ENCODE measurements around the gene GPR160. TPM values are rescaled to one million over a fixed set of nuclear protein-coding genes. Genes with fewer than 3 reads are reported as not detected.

Gene GPR160
- total and polyA plus RNA-seq, 9 of the 15 experiments (the other 6 are each of a cell fraction or from before 2014, with no cell fraction given), result 1.3 to 10.5 (median 8.3) TPM

DNA sequence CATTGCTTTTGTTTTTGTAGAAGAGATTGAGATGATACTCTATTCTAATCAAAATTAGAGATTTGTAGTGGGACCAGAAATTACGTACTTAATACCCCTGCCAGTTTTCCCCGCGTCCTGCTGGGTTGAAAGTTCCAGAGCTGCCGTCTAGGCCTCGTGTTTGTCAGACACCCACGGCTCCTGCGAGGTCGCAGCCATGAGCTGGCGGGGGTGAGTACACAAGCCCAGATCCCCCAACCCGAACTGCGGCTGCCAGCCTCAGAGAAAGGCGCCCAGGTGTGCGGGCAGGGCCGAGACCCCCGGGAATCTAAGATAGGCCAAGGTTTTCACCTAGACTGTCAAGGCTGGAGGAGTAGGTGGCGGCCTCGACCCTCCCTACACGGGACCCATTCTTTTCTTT lies 26.3 kb downstream of the GPR160 start:
- Histone ChIP-seq H3K9me3 (replicated peaks; ENCODE audit: control insufficient read depth, insufficient read depth, low read depth, low read length) (no peaks in the 10 kb centered on the region), H3K27me3 (ENCODE audit: control insufficient read depth in 2 of 2, insufficient read depth in 2 of 2, low read length in 2 of 2) (no peaks in the 10 kb centered on the region), H4K20me1 (replicated peaks; ENCODE audit: control insufficient read depth, insufficient read depth, low read length) (no peaks in the 10 kb centered on the region), H2AFZ (ENCODE audit: low read depth, low read length) (no peak overlapping the region), H3K36me3 (ENCODE audit: control insufficient read depth, insufficient read depth, low read length) (no peaks in the 10 kb centered on the region), H3K4me1 (replicated peaks in 1 of 2; ENCODE audit: control insufficient read depth in 2 of 2, insufficient read depth in 2 of 2, low read length in 2 of 2) (no peaks in the 10 kb centered on the region), H3K9ac (ENCODE audit: insufficient read depth in 1 of 2, low read depth in 2 of 2, low read length in 2 of 2) (no peak overlapping the region), H3K4me2 (ENCODE audit: insufficient read depth, low read length) (no peak overlapping the region), H3K79me2 (ENCODE audit: control insufficient read depth, insufficient read depth, low read length) (no peaks in the 10 kb centered on the region), H3K4me3 (no peak overlapping the region), H3K27ac (ENCODE audit: extremely low read depth, low read depth, low read length) (no peak overlapping the region), H3K9me1 (ENCODE audit: control insufficient read depth, insufficient read depth, low read length) (no peaks in the 10 kb centered on the region)
- ChIA-PET CTCF (ENCODE audit: low intra/inter-chr PET ratio) (no interaction called here), POLR2A (no interaction called here)
- FAIRE-seq (no peak), ATAC-seq (no peak), DNase-seq (ENCODE audit: extremely low read depth in 1 of 4, low spot score in 3 of 4) (no peak)
- intact Hi-C loops (cut with micrococcal nuclease), result no loop called here
- no TSS peak for BruUV-seq (replicated peaks)
- 78% methylated on average over 14 of the region's 18 CpGs for WGBS (ENCODE audit: insufficient coverage, low coverage, missing lambda C conversion rate)
- in situ Hi-C loops (cut with MboI), result no loop called here
- no peak for TF ChIP-seq SFPQ (IDR thresholded peaks at IDR 0.05; ENCODE audit: low read depth, low read length)
- no peak for TF ChIP-seq HMG20B (CRISPR knock-in tag; IDR thresholded peaks at IDR 0.05)
- no peak for TF ChIP-seq POLR2AphosphoS5 (IDR thresholded peaks at IDR 0.05; ENCODE audit: control insufficient read depth, insufficient read depth, low read depth, low read length)
- no peak for TF ChIP-seq MYBL2 (IDR thresholded peaks at IDR 0.05; ENCODE audit: low read depth)
- TF ChIP-seq MYBL2 (CRISPR knock-in tag; IDR thresholded peaks at IDR 0.05; ENCODE audit: borderline replicate concordance), result no peak
- no peak for TF ChIP-seq ZNF551 (CRISPR knock-in tag; IDR thresholded peaks at IDR 0.05)
- no peak for TF ChIP-seq ZNF253 (CRISPR knock-in tag; conservative IDR thresholded peaks at IDR 0.05)
- TF ChIP-seq ARHGAP35 (IDR thresholded peaks at IDR 0.05; ENCODE audit: partially characterized antibody), result no peak
- TF ChIP-seq ZNF121 (CRISPR knock-in tag; conservative IDR thresholded peaks at IDR 0.05), result no peak
- TF ChIP-seq RERE (CRISPR knock-in tag; IDR thresholded peaks at IDR 0.05; ENCODE audit: borderline replicate concordance), result no peak
- no peak for TF ChIP-seq ZFPM2 (CRISPR knock-in tag; IDR thresholded peaks at IDR 0.05)
- TF ChIP-seq ZNF586 (CRISPR knock-in tag; conservative IDR thresholded peaks at IDR 0.05), result no peak
- no peak for TF ChIP-seq ZFX (CRISPR knock-in tag; IDR thresholded peaks at IDR 0.05)

Measured in K562 (cell line).